Measurements from ENCODE around the gene KCNAB1.
A peak's percentile ranks its signal among the peaks of the same experiment; 100 is the strongest.

The KCNAB1 gene

DNA sequence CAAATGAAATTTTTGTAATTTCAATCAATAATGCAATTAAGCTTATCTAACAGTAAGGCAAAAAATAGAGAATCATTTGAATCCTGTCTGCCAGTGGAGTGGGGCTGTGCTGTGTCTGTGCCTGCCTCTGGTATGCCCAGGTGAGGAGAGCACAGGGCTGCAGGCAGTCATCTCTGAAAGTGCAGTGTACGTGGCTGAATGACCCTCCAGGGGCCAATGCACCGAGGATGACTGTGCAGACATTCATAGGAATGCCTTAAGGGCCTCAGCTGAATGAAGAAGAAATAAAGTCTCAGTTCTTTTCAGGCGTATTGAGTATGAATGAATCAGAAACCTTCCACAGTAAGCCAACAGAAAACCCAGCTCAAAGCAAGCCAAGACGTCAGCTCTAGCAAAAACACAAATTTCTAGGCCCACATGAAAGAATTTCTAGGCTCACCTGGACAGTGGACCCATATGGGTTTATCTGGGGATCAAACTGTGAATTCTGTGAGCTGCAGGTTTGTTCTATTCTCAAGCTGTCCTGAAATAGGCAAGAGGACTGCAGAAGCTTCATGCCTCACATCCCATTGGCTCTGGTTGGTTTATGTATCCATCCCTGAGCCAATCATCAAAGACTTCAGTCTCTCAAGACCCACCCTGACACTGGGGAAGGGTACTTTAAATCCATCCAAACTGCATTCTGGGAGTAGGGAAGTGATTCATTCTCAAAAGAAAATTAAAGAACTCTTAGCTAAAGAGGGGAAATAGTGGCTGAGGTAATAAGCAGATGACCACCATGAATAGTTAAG is 311.2 kb downstream of the KCNAB1 start:
- TF ChIP-seq, protein P1, sequence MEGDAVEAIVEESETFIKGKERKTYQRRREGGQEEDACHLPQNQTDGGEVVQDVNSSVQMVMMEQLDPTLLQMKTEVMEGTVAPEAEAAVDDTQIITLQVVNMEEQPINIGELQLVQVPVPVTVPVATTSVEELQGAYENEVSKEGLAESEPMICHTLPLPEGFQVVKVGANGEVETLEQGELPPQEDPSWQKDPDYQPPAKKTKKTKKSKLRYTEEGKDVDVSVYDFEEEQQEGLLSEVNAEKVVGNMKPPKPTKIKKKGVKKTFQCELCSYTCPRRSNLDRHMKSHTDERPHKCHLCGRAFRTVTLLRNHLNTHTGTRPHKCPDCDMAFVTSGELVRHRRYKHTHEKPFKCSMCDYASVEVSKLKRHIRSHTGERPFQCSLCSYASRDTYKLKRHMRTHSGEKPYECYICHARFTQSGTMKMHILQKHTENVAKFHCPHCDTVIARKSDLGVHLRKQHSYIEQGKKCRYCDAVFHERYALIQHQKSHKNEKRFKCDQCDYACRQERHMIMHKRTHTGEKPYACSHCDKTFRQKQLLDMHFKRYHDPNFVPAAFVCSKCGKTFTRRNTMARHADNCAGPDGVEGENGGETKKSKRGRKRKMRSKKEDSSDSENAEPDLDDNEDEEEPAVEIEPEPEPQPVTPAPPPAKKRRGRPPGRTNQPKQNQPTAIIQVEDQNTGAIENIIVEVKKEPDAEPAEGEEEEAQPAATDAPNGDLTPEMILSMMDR (IDR thresholded peaks at IDR 0.05; ENCODE audit: low read length, missing control alignments) = no peak
- H3K4me3 ChIP-seq (replicated peaks; ENCODE audit: low read depth, low read length) = no peak overlapping the region
- no peak for DNase-seq (ENCODE audit: low read depth)

DNA sequence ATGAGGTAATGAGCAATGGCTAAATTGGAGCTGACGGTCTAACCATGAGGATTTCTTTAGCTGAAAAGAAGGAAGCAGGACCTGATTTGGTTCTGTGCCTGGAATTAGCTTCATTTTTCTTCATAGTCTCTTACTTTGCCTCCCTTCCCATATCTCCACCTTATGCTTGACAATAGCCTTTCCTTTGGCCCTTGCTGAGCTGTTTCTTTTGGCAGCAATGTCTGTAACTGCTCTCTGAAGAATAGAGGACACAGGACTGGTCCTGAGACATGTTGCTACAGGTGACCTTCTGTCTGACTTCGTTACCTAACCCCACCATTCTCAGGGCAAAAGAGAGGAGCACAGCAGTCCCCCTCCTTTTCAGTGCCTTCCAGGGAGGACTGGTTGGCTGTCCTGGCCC is 312.2 kb downstream of the KCNAB1 start:
- TF ChIP-seq, protein P1 (IDR thresholded peaks at IDR 0.05; ENCODE audit: low read length, missing control alignments) = no peak
- no peak for DNase-seq (ENCODE audit: low read depth)
- H3K4me3 ChIP-seq (replicated peaks; ENCODE audit: low read depth, low read length) = no peak overlapping the region

GRCh38 chr3:156433138-156433537 is 312.8 kb downstream of the KCNAB1 start:
- DNase-seq (ENCODE audit: low read depth) = peak; percentile 74
- no peak overlapping the region for H3K4me3 ChIP-seq (replicated peaks; ENCODE audit: low read depth, low read length)
- TF ChIP-seq, protein P1 (IDR thresholded peaks at IDR 0.05; ENCODE audit: low read length, missing control alignments) = no peak

- TF ChIP-seq, protein P1 (IDR thresholded peaks at IDR 0.05; ENCODE audit: low read length, missing control alignments) = no peak
- no peak overlapping the region for H3K4me3 ChIP-seq (replicated peaks; ENCODE audit: low read depth, low read length)
- peak; percentile 45 for DNase-seq (ENCODE audit: low read depth)
Measured at GRCh38 chr3:156433910-156434309, 313.5 kb downstream of the KCNAB1 start.

- DNase-seq (ENCODE audit: low read depth) = no peak
Measured at GRCh38 chr3:156434921-156435320, 314.5 kb downstream of the KCNAB1 start.

GRCh38 chr3:156443079-156443478 is 322.7 kb downstream of the KCNAB1 start:
- TF ChIP-seq, protein P1 (IDR thresholded peaks at IDR 0.05; ENCODE audit: low read length, missing control alignments) = no peak
- DNase-seq (ENCODE audit: low read depth) = peak; percentile 37
- no peak overlapping the region for H3K4me3 ChIP-seq (replicated peaks; ENCODE audit: low read depth, low read length)

More at GRCh38 chr3:156434921-156435320, 314.5 kb downstream of the KCNAB1 start:
- no peak overlapping the region for H3K4me3 ChIP-seq (replicated peaks; ENCODE audit: low read depth, low read length)
- TF ChIP-seq, protein P1 (IDR thresholded peaks at IDR 0.05; ENCODE audit: low read length, missing control alignments) = no peak
